GM19240 (cell line): ENCODE results near the gene LGALS7B.
"Not testable (repeated sequence)": the region's sequence is repeated elsewhere in the genome, so short reads cannot be mapped to it uniquely, and the experiment has no call there.

Experiments
- DNase-seq: peaks from one replicate; pipeline ENCODE4 v3.0.0; 2011; ENCODE audit warnings: low spot score; ENCODE audit not compliant: insufficient read length

Gene LGALS7B

GRCh38 chr19:38793671-38794070, 4.7 kb downstream of the LGALS7B start:
- DNase-seq: no peak

GRCh38 chr19:38795549-38795948, 6.5 kb downstream of the LGALS7B start:
- no peak for DNase-seq

GRCh38 chr19:38796154-38796553, 7.2 kb downstream of the LGALS7B start:
- DNase-seq: no peak

- not testable (repeated sequence) for DNase-seq
Measured at GRCh38 chr19:38797781-38798180, 8.8 kb downstream of the LGALS7B start.

- no peak for DNase-seq
Measured at GRCh38 chr19:38799104-38799503, 10.1 kb downstream of the LGALS7B start.

- DNase-seq: no peak
Measured at GRCh38 chr19:38800577-38801347, 11.8 kb downstream of the LGALS7B start.

GRCh38 chr19:38801359-38802095, 12.5 kb downstream of the LGALS7B start:
- DNase-seq: no peak

- DNase-seq: no peak
Measured at GRCh38 chr19:38803543-38803942, 14.5 kb downstream of the LGALS7B start.

- DNase-seq: no peak
Measured at GRCh38 chr19:38805180-38805579, 16.2 kb downstream of the LGALS7B start.

GRCh38 chr19:38806371-38806770, 17.4 kb downstream of the LGALS7B start:
- DNase-seq: no peak

GRCh38 chr19:38807374-38808098, 18.5 kb downstream of the LGALS7B start:
- not testable (repeated sequence) for DNase-seq

- no peak for DNase-seq
Measured at GRCh38 chr19:38808741-38809140, 19.7 kb downstream of the LGALS7B start.

- DNase-seq: no peak
Measured at GRCh38 chr19:38809592-38810252, 20.7 kb downstream of the LGALS7B start.

- no peak for DNase-seq
Measured at GRCh38 chr19:38812009-38812840, 23.2 kb downstream of the LGALS7B start.

GRCh38 chr19:38812841-38813320, 23.9 kb downstream of the LGALS7B start, which contains the start of gene LGALS4:
Gene LGALS4, minus strand, starts transcription at chr19:38812945. Its CDS starts 59 bp downstream, at chr19:38812886.
- DNase-seq: no peak

GRCh38 chr19:38813323-38813722, 24.3 kb downstream of the LGALS7B start:
- no peak for DNase-seq

GRCh38 chr19:38813932-38814331, 24.9 kb downstream of the LGALS7B start:
- not testable (repeated sequence) for DNase-seq

GRCh38 chr19:38815059-38816001, 26.3 kb downstream of the LGALS7B start:
- no peak for DNase-seq

- no peak for DNase-seq
Measured at GRCh38 chr19:38816131-38816750, 27.2 kb downstream of the LGALS7B start.
